Right cardiac atrium (tissue), 5 donors: ENCODE data around the gene CFAP221. TPM values are rescaled to one million over a fixed set of nuclear protein-coding genes. Genes with fewer than 3 reads are reported as not detected.

ENCODE experiments used
- ATAC-seq, 2 donors: fragments of 200-7000 bp; cut with Tn5 transposase; one replicate each; pipeline versions ENCODE4 v1.8.0 to v1.9.1; 2020; ENCODE audit warnings: moderate library complexity in 2 of 2, mild to moderate bottlenecking in 1 of 2
- DNase-seq, 3 donors: peaks; one replicate each; pipeline ENCODE4 v3.0.0-alpha.2; 2020
- H3K27ac ChIP-seq: one replicate; pipeline ENCODE4 v1.5.1; 2013; ENCODE audit warnings: mild to moderate bottlenecking, low read length, control low read depth, moderate library complexity
- H3K27me3 ChIP-seq: one replicate; pipeline ENCODE4 v1.6.1; 2013; ENCODE audit not compliant: control insufficient read depth, insufficient read depth
- H3K4me1 ChIP-seq: one replicate; pipeline ENCODE4 v1.6.1; 2013; ENCODE audit warnings: low read length; ENCODE audit not compliant: control insufficient read depth, insufficient read depth
- H3K4me3 ChIP-seq: one replicate; pipeline ENCODE4 v1.5.1; 2013; ENCODE audit warnings: low read length, control low read depth
- H3K9me3 ChIP-seq: one replicate; pipeline ENCODE4 v1.6.1; 2013; ENCODE audit warnings: low read length; ENCODE audit not compliant: control insufficient read depth
- WGBS: extraction: QIAGEN DNeasy Blood & Tissue Kit; methylation state at CpG from one replicate; pipeline ENCODE4 v1.1.7; 2013; 5-methylcytosine and 5-hydroxymethylcytosine counted together
- intact Hi-C, 4 donors: fragments of 100-400 bp; cut with DNase I; formaldehyde crosslinking; loops; one replicate each; pipeline versions ENCODE4 v1.11.0 to v1.14.0; 2022 to 2023
- polyA plus RNA-seq: library from polyadenylated mRNA; stranded (reverse); fragments of 200-250 nt; gene quantifications from one replicate; pipeline ENCODE4 v1.2.3, GENCODE V29; 2013
- total RNA-seq, 4 donors: library from RNA; stranded (reverse); fragmentation: NEBNext Ultra II Directional; extraction: Animal tissue kit (Norgen Biotek cat#: 25700); gene quantifications; one replicate each; pipeline ENCODE4 v1.2.1, GENCODE V29; 2021
- donor health status: healthy with polysubstance abuse.
- donor health status: DM: no; HTN: yes; CAD: no.
- donor health status: DM: no; HTN: no; CAD: no.
- donor health status: DM: no; HTN: yes; CAD: no; lungs with severe emphysema.
- donor health status: DM: yes; HTN: yes; CAD: no.

The CFAP221 gene
- total and polyA plus RNA-seq, 5 donors: 0.63 to 3.7 (median 2.1) TPM

GRCh38 chr2:119692954-119693353, 148.7 kb downstream of the CFAP221 start:
- intact Hi-C loops: no loop called here
- WGBS: 81% methylated on average over 7 of the region's 7 CpGs
- H3K27ac ChIP-seq: no peak overlapping the region
- H3K4me1 ChIP-seq: no peaks in the 10 kb centered on the region
- DNase-seq (no peak), ATAC-seq (no peak)
- no peak overlapping the region for H3K4me3 ChIP-seq
- H3K27me3 ChIP-seq: no peaks in the 10 kb centered on the region
- H3K9me3 ChIP-seq: no peaks in the 10 kb centered on the region

GRCh38 chr2:119693567-119693966, 149.3 kb downstream of the CFAP221 start:
- intact Hi-C loops: no loop called here
- H3K9me3 ChIP-seq: no peaks in the 10 kb centered on the region
- 82% methylated on average over 3 of the region's 3 CpGs for WGBS

GRCh38 chr2:119693967-119694366, 149.7 kb downstream of the CFAP221 start:
- ATAC-seq (no peak), DNase-seq (no peak)
- Histone ChIP-seq H3K27me3 (no peaks in the 10 kb centered on the region), H3K9me3 (no peaks in the 10 kb centered on the region), H3K4me1 (no peaks in the 10 kb centered on the region), H3K27ac (no peak overlapping the region), H3K4me3 (no peak overlapping the region)
- 93% methylated on average over 5 of the region's 5 CpGs for WGBS
- intact Hi-C loops: no loop called here

More at GRCh38 chr2:119693567-119693966, 149.3 kb downstream of the CFAP221 start:
- Histone ChIP-seq H3K4me1 (no peaks in the 10 kb centered on the region), H3K27ac (no peak overlapping the region), H3K27me3 (no peaks in the 10 kb centered on the region), H3K4me3 (no peak overlapping the region)
- ATAC-seq: no peak
- no peak for DNase-seq

DNA sequence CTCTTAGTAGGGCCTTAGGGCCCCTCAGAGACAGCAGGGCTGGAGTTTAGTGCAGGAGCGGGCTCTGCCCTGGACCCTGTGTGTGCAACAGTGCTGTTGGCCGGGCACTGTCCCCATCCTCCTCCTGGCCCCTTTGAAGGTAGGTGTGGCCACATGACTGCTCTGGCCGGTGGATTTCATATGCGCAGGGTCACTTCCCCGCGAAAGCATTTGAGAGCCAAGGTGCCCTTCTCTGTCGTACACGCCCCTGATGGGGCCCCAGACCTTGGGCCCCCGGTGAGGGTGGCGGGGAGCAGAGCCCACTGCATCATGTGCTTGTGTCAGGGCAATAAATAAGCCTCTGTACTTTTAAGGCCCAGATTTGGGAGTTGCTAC, 150.2 kb downstream of the CFAP221 start:
- H3K4me3 ChIP-seq: no peak overlapping the region
- intact Hi-C loops: no loop called here
- H3K4me1 ChIP-seq: no peaks in the 10 kb centered on the region
- H3K27ac ChIP-seq: no peak overlapping the region
- H3K9me3 ChIP-seq: no peaks in the 10 kb centered on the region
- no peaks in the 10 kb centered on the region for H3K27me3 ChIP-seq
- 59% methylated on average over 10 of the region's 10 CpGs for WGBS
- DNase-seq (no peak), ATAC-seq (peak in 1 of 2 donors; percentile 8)

DNA sequence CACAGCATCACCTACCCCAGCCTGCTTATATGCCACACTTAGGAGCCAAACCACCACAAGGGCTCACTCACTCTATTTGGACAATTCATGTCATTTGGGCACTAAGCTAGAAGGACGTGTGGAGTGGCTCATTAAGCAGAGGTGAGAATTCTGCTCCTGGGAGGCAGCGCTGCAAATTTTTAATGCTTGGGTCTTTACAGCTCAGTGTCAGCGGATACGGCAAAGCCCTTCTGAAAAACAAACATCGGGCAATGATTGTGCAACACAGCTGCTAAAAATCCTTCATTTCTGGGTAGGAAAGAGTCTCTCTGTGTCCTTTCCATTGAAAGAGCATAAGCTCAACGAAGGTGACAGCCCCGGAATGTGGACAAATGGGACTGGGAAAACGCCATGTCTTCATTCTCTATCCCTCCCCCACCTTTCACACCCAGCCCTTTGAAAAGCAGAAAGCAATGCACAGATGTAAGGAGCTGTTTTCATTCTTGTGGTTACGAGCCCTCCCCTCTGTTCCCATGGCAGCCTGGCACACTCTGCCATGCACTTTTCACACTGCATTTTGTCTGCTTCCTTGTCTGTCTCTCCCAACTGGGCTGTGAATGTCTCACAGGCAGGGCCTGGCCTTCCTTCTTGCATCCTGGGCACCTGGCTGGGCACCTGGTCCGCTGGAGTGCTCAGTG, 150.7 kb downstream of the CFAP221 start:
- 48% methylated on average over 10 of the region's 10 CpGs for WGBS
- no peak for ATAC-seq
- intact Hi-C loops: no loop called here

GRCh38 chr2:119696005-119696404, 151.8 kb downstream of the CFAP221 start:
- ATAC-seq: no peak
- no peaks in the 10 kb centered on the region for H3K4me1 ChIP-seq
- H3K9me3 ChIP-seq: no peaks in the 10 kb centered on the region
- no peak for DNase-seq
- 97% methylated on average over 3 of the region's 3 CpGs for WGBS
- H3K4me3 ChIP-seq: no peak overlapping the region
- H3K27me3 ChIP-seq: no peaks in the 10 kb centered on the region
- H3K27ac ChIP-seq: no peak overlapping the region
- intact Hi-C loops: no loop called here

More for the DNA sequence above, 150.7 kb downstream of the CFAP221 start:
- Histone ChIP-seq H3K4me1 (no peaks in the 10 kb centered on the region), H3K27ac (no peak overlapping the region), H3K9me3 (no peaks in the 10 kb centered on the region), H3K4me3 (no peak overlapping the region), H3K27me3 (no peaks in the 10 kb centered on the region)
- DNase-seq: no peak

DNA sequence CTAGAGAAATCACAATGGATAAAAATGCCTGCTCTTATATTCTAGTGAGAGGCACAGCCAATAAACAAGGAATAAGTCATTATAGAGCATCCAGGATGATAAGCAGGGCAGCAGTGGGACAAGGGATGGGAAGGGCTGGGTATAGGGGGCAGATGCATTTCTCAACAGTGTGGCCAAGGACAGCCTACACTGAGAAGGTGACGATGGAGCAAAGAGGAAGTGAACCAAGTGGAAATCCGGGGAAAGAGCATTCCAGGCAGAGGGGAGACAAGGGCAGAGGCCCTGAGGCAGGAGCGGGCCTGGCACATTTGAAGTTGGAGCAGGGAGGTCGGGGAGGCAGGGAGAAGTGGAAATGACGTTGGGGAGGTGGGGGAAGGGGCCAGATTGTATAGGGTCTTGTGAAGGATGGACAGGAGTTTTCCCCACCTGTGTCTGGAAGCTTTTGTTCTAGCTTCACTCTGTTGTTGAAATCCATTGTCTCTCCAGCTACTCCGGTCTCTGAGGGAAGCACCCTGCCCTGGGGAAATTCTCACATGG, 152.3 kb downstream of the CFAP221 start:
- Histone ChIP-seq H3K27me3 (no peaks in the 10 kb centered on the region), H3K27ac (no peak overlapping the region), H3K4me1 (no peaks in the 10 kb centered on the region), H3K9me3 (no peaks in the 10 kb centered on the region), H3K4me3 (no peak overlapping the region)
- 72% methylated on average over 6 of the region's 6 CpGs for WGBS
- intact Hi-C loops: no loop called here
- DNase-seq (no peak), ATAC-seq (no peak)

DNA sequence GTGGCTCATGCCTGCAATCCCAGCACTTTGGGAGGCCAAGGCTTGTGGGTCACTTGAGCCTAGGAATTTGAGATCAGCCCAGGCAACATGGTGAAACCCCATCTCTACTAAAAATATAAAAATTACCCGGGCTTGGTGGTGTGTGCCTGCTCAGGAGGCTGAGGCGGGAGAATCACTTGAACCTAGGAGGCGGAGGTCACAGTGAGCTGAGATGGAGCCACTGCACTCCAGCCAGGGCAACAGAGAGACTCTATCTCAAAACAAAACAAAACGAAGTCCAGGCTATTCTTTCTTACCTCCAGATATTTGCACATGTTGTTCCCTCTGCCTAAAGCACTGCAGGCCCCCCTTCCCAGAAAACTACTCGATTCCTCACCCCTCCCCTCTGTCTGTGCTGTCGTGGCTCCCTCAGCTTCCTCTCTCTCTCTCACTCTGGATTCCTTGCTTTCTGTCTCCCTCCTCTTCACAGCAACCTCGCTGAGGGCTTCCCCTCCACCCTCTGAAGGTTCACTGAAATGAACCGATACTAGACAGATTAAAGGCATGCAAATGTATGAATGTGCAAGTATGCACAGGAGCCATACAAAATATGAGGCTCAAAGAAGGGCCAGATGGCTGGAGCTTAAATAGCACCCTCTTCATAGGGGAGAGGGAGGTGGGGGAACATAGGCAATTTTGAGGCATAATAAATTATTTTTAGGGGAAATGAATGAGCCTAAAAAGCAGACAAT, 153.2 kb downstream of the CFAP221 start:
- Histone ChIP-seq H3K9me3 (no peaks in the 10 kb centered on the region), H3K27ac (no peak overlapping the region), H3K27me3 (no peaks in the 10 kb centered on the region), H3K4me3 (no peak overlapping the region), H3K4me1 (no peaks in the 10 kb centered on the region)
- WGBS: 50% methylated on average over 8 of the region's 8 CpGs
- no peak for DNase-seq
- intact Hi-C loops: no loop called here
- ATAC-seq: no peak

DNA sequence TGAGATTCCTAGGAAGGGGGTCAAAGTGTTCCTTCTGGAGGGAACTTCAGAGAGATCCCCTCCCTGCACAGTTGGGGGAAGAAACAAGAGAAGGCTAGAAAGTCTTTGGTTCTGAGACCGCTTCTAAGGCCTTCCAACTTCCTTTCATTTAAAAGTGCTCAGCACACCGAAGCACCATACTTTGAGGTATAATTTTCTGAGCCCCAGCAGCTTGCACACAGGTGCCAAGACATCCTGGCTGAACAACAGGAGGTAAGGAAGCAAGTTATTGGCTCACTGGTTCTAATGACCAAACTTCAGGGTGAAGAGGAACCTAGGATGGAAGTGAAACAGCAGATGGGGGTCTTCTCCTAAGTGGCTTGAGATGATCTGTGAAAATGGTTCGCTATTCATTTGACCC, 154.0 kb downstream of the CFAP221 start:
- intact Hi-C loops: no loop called here
- ATAC-seq (no peak), DNase-seq (no peak)
- no peaks in the 10 kb centered on the region for H3K27me3 ChIP-seq
- H3K4me3 ChIP-seq: no peak overlapping the region
- WGBS: 81% methylated on average over 3 of the region's 3 CpGs
- no peak overlapping the region for H3K27ac ChIP-seq
- H3K4me1 ChIP-seq: no peaks in the 10 kb centered on the region
- H3K9me3 ChIP-seq: no peaks in the 10 kb centered on the region

DNA sequence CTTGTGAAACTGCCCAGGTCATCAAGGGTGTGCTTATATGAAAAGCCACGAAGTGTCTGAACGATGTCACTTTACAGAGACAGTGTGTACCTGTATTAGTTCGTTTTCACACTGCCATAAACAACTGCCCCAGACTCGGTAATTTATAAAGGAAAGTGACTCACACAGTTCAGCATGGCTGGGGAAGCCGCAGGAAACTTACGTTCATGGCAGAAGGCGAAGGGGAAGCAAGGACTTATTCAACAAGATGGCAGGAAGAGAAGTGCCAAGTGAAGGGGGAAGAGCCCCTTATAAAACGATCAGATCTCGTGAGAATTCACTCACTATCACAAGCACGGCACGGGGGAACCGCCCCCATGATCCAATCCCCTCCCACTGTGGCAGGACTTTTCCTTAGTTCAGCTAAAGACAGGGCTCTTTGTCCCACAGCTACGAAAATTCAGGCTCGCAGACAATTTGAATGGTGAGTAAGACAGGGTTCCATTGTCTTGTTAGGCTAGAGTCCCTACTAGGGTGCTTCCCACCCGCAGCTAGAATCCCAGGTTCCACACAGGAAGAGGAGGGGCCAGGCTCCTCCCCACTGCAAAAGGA, 154.9 kb downstream of the CFAP221 start:
- Histone ChIP-seq H3K4me3 (no peak overlapping the region), H3K9me3 (no peaks in the 10 kb centered on the region), H3K27ac (no peak overlapping the region), H3K27me3 (no peaks in the 10 kb centered on the region), H3K4me1 (no peaks in the 10 kb centered on the region)
- WGBS: 68% methylated on average over 15 of the region's 15 CpGs
- DNase-seq: no peak
- intact Hi-C loops: no loop called here
- ATAC-seq: no peak

GRCh38 chr2:119700866-119701265, 156.6 kb downstream of the CFAP221 start:
- DNase-seq (peak in 1 of 3 donors; percentile 18), ATAC-seq (no peak)
- Histone ChIP-seq H3K9me3 (no peaks in the 10 kb centered on the region), H3K27me3 (no peaks in the 10 kb centered on the region), H3K4me3 (no peak overlapping the region), H3K27ac (no peak overlapping the region), H3K4me1 (no peaks in the 10 kb centered on the region)
- intact Hi-C loops: loop anchor here in 1 of 4 donors (10.0 kb wide), 1 partner anchor 474 kb away; no protein-coding TSS in a partner anchor
- WGBS: 83% methylated on average over 4 of the region's 4 CpGs
